Germinal center (tissue), 1 donor: Measurements from ENCODE around the gene DDC.
"Not testable (repeated sequence)": the region's sequence is repeated elsewhere in the genome, so short reads cannot be mapped to it uniquely, and the experiment has no call there.

ENCODE experiments used
- DNase-seq: peaks from one replicate; pipeline ENCODE4 v3.0.0; 2012; ENCODE audit warnings: mixed read lengths, low spot score

DDC gene

GRCh38 chr7:50480797-50481196 lies 84.4 kb downstream of the DDC start:
- no peak for DNase-seq

- no peak for DNase-seq
These were observed 85.3 kb downstream of the DDC start for GRCh38 chr7:50479743-50480517.

GRCh38 chr7:50477640-50478039 lies 87.6 kb downstream of the DDC start:
- DNase-seq, result no peak

GRCh38 chr7:50476953-50477625 lies 88.1 kb downstream of the DDC start:
- DNase-seq, result no peak

GRCh38 chr7:50475340-50475739 lies 89.9 kb downstream of the DDC start:
- DNase-seq, result no peak

GRCh38 chr7:50474382-50475160 lies 90.6 kb downstream of the DDC start:
- DNase-seq, result no peak

- no peak for DNase-seq
These were observed 91.7 kb downstream of the DDC start for GRCh38 chr7:50473531-50473930.

- no peak for DNase-seq
These were observed 92.8 kb downstream of the DDC start for GRCh38 chr7:50472427-50472826.

- DNase-seq, result no peak
These were observed 93.2 kb downstream of the DDC start for GRCh38 chr7:50471970-50472369.

GRCh38 chr7:50470250-50471163 lies 94.7 kb downstream of the DDC start:
- no peak for DNase-seq

- no peak for DNase-seq
These were observed 96.0 kb downstream of the DDC start for GRCh38 chr7:50469181-50469580.

- DNase-seq, result peak; percentile 73
These were observed 97.2 kb downstream of the DDC start for GRCh38 chr7:50467817-50468610.

GRCh38 chr7:50466815-50467585 lies 98.2 kb downstream of the DDC start:
- no peak for DNase-seq

GRCh38 chr7:50463035-50463434 lies 102.2 kb downstream of the DDC start:
- no peak for DNase-seq

GRCh38 chr7:50462361-50462760 lies 102.8 kb downstream of the DDC start:
- no peak for DNase-seq

GRCh38 chr7:50461695-50462094 lies 103.5 kb downstream of the DDC start:
- DNase-seq, result no peak

GRCh38 chr7:50459183-50459582 lies 106.0 kb downstream of the DDC start:
- DNase-seq, result not testable (repeated sequence)

GRCh38 chr7:50458651-50459050 lies 106.6 kb downstream of the DDC start:
- not testable (repeated sequence) for DNase-seq

- no peak for DNase-seq
These were observed 108.7 kb downstream of the DDC start for GRCh38 chr7:50456371-50457123.
